A172 (cell line): ENCODE data around the gene HPCAL1. TPM values are rescaled to one million over a fixed set of nuclear protein-coding genes. Genes with fewer than 3 reads are reported as not detected.

Experiments
- DNase-seq: peaks from one replicate; pipeline ENCODE4 v3.0.0-alpha.2; 2015; ENCODE audit warnings: low spot score
- total RNA-seq: library from RNA; depleted of rRNA; stranded (reverse); fragments of >200 nt; shearing (Covaris generic); gene quantifications from 2 replicates; pipeline ENCODE4 v1.2.3, GENCODE V29; 2014

HPCAL1 gene
- total RNA-seq, 1 experiment from 2014 or later, result 101 TPM

DNA sequence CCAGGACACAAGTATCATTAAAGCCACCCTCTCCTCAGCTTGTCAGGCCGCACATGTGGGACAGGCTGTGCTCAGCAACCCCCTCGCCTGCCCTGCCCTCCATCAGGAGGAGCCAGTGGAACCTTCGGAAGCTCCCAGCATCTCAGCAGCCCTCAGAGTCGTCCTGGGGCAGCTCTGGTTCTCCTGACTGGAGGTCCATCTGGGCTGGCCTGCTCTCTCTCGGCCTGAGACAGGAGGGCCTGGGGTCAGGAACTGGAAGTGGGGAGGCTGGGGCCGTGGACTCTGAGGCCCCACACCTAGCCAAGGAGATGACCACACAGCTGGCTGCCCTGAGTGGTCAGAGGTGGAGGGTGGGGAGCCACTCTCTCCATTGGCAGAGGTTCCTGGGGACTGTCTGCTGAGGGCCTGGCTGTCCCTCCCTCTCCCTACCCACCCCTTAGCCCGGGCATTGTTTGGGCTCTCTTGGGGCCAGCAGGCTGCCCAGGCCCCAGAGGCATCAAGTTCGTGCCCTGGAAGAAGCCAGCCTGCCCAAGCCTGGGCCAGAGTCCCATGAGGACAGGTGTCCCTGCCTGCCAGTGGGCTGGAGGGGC lies 122.3 kb downstream of the HPCAL1 start:
- no peak for DNase-seq

DNA sequence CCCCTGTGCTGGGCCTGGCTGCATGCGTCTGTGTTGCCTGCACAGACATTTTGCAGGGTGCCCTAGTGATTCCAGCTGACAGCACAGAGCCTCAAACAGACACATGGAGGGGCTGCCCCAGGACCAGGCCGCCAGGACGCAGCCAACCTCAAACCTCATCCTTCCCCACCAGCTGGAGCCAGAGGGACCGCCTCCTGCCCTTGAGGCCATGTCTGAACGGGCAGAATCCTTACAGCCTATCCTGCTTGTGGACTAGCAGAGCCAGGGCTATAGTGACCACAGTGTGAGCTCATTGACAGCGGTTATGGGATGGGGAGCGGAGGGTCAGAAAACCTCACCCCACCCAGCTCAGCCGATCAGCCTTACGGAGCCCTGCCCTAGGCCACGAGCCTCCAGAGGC lies 123.0 kb downstream of the HPCAL1 start:
- DNase-seq, result no peak

DNA sequence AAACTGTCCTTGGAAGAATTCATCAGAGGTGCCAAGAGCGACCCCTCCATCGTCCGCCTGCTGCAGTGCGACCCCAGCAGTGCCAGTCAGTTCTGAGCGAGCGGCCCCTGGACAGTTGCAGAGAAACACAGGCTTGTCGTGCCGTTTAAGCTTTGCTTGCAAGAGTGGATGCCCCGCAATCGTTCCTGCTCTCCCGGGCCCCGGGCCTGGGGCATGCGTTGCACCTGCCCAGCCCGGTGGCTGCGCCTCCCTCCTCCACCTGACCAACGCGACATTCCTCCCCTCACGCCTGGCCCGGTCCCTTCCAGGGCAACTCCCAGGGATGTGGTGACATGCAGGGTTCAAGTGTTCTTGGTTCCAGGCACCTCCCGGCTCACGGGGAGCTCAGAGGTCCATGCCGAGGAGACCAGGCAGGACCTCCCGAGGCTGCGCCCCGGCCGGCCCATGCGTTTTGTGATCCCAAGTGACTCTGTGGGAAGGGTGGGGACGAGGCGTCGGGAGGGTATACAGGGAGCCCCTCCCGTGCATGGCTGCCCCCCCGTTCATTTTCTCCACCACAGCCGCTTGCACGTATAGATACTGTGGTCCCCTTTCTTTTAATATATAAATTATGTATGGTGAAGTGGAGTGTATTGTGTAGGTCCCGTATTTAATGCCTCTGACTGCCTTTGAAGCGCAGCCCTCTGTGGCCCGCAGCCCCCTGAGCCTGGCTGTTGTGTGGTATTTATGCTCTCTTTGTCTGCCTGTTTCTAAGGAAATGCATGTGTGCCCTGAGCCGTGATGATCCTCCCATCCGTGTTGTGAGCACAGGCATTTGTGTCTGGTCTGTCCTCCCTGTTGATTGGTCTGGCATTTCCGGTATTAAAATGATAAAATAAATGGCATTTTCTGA lies 124.3 kb downstream of the HPCAL1 start:
- DNase-seq, result no peak

DNA sequence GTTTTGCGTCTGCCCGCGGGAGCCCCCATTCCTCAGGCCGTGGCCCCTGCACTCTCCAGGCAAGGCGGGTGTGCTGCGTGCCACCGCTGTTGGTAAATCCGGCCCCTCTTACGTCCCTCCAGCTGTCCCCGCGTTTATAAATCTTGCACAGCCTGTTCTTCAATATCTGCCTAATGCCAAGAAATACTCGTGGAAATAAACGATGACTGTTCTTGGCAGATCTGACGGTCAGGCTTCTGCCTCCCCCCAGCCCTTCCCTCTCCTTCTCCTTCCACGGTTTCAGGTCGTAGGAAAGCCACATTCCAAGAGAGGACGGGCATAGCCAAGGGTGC lies 124.9 kb downstream of the HPCAL1 start:
- DNase-seq, result no peak

DNA sequence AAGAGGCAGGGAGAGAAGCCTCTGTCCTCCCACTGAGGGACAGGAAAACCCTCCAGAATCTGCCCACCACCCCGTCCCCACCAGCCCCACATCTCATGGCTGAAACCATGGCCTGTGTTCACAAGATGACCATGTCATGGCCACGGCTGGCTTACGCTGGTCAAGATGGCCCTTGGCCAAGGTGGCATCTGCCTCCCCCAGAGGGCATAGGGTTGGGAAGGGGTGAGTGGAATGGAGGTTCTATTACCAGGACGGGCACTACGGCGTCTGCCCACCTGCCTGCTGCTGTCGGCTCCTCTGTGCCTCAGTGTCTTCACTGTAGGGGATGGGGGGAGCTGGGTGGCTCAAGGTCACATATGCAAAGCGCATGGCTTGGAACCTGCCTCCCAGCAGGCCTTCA lies 125.7 kb downstream of the HPCAL1 start:
- DNase-seq, result no peak

DNA sequence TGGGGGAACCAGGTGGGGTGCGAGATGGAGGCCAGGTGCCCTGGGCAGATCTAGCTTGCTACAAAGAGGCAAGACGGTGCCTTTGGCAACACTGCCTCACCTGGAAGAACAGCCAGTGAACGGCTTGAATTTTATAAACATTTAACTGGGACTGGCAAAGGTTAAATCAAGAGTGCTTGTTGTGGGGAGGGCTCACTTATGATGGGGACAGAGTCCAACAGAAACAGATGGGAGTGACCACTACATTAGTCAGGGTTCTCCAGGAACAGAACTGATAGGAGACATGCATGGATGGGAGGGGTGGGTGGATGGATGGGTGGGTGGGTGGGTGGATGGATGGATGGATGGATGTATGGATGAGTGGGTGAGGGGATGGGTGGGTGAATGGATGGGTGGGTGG lies 126.2 kb downstream of the HPCAL1 start:
- no peak for DNase-seq

DNA sequence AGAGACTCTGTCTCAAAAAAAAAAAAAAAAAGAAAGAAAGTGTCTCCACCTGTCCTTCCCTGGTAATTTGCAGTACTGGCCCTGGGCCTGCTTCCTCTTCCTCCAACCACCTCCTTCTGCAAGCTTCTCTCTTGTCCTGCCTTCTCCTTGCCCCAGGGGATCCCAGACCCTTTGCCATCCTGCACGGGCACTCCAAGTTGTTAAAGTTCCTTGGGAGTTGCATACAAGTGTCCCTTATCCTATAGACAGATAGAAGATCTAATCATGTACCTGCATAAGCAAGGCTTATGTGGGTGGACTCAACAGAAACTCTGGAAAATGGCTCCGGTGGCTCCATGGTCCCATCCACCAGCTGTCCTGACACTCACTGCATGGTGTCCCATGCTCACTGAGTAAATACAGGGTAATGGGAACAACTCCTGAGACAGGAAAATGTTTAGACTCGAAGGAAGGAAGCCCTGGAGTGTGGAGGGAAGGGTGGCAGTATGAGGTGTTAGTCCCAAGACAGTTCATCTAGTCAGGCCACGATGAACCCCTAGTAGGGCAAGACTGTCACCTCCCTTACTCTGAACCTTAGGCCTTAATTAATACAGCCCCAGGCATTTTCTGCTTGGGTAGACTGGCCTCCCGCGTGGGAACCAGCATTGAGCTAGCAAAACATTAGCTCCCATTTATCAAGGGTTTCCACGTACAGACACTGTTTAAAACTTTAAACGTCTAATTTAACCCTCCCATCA lies 128.3 kb downstream of the HPCAL1 start:
- DNase-seq, result no peak

DNA sequence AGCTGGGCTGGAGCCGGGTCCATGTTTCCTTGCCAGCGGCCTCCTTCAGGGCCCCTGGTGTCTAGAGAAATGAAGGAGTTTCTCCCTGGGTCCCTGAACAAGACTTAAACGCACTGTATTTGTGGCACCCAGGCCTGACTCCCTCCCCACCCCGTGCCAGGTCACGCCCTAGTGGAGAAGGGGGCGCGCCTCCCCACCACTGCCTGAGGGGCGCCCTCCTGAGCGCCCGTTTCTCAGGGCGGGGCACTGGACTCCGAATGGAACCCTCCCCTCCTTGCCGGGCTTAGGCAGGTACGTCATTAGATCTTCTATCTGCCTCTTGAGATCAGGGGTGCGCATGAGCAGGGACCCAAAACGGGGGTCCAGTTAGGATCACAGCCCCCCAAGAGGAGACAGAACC lies 129.1 kb downstream of the HPCAL1 start:
- DNase-seq, result no peak

DNA sequence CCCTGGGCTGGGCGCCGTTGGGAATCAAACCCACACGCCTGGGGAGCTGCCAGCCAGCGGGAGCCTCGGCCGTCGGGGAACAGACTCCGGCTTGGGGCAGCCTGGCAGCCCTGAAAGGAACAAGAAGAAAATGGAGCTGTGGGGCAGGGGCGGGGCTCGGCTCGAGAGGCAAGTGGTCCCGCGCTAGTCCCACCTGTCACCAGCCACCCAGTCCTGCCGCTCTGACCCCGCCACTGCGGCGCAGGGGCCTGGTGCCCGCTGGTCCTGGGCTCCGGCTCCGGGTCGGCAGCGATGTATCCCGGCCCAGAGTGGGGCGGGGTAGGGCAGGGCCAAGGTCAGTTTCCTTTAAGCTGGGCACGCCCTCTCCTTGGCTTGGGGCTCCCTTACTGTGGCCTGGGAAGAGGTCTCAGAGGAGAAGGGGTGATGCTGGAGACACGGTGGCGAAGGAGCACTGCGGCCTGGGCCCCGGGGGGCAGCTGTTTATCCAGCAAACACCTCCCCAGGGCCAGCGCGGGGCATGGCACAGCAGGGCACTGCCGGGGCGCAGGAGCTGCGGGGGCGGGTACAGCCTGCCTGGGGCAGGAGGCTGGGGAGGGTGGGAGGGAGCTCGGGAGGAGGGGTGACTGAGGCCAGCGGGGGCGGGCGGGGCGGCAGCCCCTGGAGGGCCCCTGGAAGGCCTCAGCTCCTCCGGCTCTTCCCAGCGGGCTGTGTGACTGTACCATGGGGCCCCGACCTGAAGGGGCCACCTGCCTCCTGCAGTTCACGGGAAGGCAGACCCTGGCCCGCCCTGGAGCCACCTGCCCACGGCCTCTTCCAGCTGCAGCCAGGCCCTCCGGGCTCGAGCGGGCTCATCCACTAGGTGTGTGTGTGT lies 129.8 kb downstream of the HPCAL1 start:
- peak; percentile 51 for DNase-seq

DNA sequence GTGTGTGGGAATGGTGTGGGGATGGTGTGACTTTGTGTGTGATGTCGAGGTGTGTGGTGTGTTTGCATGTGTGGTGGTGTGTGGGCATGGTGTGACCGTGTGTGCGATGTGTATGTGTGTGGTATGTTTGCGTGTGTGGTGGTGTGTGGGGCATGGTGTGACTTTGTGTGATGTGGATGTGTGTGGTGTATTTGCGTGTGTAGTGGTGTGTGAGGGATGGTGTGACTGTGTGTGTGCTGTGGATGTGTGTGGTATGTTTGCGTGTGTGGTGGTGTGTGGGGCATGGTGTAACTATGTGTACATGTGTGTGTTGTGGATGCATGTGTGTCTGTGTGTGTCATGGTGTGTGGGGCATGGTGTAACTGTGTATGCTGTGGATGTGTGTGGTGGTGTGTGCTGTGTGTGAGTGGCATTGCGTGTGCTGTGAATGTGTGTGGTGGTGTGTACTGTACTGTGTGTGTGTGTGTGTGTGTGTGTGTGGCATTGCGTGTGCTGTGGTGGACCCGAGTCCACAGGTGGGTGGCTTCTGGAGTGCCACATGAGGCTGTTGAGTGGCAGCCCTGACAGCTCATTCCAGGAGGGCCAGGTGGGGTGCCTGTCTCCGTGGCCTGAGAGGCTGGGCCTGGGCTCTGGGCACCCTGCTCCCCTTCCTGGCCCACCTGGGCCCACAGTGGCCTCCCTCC lies 130.7 kb downstream of the HPCAL1 start:
- no peak for DNase-seq

DNA sequence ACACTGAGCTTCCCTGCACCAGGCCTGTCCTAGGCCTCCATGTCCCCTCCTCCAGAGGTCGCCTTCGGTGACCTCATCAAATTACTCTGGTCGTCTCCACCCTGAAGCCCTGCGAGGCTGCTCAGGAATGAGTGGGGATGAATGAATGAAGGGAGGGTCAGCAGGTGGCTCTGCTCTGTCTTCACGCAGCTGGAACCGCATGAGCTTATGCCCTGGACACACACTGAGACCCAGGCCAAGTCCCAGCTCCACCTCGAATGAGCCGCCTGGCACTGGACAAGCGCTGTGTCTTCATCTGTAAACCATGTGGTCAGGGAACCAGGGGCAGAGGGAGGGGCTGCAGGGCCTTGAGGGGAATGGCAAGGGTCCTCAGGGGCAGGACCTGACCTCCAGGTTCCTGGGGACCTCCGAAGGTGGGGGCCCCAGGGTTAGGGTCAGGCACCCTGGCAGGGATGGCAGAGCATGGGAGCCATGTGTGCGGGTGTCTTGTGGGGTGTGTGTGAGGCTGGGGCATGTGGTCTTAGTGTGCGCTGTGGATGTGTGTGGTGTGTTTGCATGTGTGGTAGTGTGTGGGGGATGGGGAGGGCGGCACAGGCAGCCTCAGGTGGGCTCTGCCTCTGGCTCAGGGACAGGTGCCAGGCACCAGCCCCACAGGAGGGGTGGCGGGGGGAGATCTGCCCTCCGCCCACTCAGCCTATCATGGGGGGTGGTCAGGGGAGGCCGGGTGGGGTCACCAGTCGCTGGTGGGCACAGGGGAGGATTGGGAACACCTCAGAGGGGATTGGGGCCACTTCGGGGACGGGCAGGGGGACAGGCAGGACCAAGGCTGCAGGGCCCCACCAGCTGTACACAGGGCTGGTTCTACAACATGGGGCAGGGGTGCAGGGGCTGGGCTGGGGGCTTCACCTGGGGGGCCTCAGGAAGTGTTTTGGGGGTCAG lies 131.5 kb downstream of the HPCAL1 start:
- no peak for DNase-seq

DNA sequence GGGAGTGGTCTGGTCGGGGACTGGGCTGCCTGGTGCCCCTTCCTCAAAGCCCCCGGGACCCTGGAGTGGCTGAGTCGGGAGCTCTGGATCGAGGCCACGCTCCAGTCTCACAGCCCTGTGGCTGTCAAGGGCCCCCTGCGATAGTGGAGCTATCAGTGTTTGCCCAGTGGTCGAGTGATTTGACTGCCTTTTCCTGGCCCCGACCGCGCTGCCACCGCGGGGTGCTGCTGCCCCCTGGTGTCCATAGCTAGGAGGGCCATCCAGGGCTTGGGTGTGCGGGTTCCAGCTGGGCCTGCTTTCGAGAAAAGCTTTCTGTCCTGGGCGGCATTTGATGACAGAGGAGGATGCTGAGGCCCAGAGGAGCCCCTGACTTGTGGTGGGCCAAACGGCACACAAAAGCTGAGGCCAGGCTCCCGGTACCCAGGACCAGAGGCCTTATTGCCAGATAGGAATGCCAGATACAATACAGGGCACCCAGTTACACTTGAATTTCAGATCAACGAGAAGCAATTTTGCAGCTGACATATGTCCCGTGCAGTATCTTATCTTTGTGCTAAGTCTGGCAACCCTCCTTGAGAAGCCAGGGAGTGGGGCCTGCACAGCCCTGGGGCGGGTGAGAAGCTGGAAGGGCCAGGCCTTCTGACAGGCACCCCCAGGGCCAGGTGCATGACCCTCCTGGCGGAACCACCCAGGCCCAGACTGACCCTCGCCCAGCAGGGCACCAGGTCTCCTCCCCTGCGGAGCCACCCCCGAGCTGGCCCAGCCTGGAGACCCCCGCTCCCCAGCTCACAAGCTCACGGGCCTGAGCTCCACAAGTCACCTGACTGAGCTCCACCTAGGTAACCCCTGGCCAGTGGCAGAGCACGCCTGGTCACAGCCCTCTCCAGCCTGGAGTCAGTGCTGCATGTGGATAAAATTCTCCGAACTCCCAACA lies 132.4 kb downstream of the HPCAL1 start:
- DNase-seq, result peak; percentile 72

DNA sequence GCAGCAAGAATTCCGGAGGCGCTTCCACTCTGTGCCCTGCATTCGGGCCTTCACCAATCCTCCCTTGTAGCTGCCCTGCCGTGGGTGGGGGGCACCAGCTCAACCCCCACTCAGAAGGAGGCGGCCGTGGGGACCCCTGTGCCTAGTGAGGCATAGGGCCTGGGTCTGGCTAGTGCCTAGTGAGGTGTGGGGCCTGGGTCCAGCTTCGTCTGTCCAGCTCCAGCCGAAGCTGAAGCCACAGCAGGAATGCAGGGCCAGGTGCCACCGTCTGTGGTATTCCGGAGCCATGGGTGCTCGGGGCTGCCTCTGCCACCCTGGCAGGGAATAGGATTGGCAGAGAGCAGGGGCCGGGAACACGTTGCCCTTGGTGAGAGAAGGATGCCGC lies 133.1 kb downstream of the HPCAL1 start:
- no peak for DNase-seq

DNA sequence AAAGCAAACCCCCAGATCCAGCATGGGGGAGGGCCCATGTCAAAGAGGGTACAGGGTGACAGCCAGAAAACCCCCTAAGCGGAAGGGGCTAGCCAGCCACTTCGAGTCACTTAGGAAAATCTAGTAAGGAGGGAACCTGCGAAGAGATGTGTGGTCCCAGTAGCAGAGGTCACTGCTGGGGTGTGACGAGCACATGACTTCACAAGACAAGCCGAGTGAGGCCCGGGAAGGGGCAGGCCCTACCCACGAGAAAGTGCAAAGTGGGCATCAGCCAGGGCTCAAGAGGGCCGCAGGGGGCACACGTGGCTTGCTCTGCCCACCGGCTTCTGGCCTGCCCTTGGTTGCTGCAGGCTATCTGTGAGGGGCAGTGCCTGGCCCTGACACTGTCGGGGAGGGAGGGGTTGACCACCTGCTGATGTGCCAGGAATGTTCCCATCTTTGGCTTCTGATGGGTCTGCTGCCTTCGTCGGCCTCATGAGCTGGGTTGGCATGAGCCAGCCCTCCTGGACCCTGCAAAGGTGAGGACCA lies 133.9 kb downstream of the HPCAL1 start:
- DNase-seq, result no peak

DNA sequence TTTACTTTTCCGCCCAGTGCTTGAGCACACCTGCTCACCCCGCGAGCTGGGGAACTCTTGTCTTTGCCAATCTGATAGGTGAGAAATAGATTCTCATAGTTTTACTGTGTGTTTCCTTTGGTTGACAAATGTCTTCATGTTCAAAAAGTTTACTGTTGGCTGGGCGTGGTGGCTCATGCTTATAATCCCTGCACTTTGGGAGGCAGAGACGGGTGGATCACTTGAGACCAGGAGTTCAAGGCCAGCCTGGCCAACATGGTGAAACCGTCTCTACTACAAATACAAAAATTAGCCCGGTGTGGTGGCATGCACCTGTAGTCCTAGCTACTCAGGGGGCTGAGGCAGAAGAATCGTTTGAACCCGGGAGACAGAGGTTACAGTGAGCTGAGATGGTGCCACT lies 135.1 kb downstream of the HPCAL1 start:
- no peak for DNase-seq

DNA sequence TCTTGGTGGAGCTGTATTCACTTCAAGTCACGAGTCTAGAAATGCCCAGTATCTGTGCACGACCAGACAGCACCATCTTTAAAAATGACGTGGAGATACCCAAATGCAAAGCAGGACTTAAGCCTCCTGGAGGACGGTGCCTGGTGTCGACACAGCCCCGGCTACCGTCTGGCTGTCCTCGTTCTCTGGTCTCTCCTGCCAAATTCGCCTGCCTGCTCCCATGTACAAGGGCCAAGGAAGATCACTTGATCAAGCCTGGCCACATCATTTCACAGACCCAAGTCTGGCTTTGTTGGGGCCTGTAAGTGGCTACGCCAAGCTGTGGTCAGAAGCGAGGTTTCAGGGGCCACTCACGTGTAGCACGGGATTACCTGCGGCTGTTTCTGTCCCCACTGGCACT lies 136.0 kb downstream of the HPCAL1 start:
- no peak for DNase-seq

DNA sequence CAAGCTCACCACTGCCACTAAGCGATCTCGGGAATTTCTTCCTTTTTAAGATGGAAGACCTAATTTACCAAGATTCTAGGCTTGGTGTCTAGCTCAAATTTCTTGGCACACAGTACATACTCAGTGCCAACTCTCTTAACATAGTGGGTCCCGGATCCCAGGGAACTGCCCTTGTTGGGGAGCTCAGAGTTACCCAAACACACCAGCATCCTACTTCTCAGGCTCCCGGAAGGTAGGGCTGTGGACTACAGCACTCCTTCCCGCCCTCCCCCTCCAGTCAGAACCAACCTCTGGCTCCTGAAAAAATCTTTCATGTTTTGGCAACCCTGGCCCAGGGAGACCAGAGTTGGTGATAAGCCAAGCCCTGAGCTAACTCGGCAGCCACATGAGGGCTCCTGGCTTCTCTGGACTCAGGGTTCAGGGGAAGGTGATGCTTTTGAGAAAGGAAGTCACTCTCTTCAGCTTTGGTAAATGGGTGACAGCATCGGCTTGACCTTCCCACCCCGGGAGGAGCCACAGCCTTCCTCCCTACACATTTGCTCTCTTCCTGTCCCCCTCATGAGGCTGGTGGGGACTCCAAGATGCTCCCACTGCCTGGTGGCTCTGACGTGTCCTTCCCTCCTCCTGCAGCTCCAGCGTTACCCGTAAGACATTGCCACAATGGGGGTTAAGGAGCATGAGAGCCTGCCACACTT lies 136.6 kb downstream of the HPCAL1 start:
- no peak for DNase-seq

DNA sequence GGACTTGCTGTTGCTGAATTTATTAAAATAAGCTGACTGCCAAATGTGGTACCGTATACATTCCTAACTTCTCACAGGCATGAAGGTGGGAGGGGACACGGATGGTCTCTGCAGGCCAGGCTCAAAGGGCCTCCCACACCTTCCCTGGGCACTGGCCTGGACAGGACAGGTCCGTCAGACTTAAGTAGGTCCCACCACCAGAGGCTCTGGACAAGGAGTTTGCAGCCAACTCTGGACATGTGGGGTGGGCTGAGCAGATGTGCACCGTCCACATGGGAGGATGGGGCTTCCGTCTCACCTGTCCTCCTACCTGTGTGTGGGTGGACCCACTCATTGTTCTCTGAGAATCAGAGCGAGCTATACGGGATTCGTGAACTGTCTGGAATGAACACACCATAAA lies 137.3 kb downstream of the HPCAL1 start:
- DNase-seq, result no peak
